GF-D8 (cell line): ENCODE measurements around the gene NAALADL2.
"Not testable (repeated sequence)": the region's sequence is repeated elsewhere in the genome, so short reads cannot be mapped to it uniquely, and the experiment has no call there.

ENCODE experiments used
- DNase-seq: peaks from one replicate; lab custom pipeline; 2025; lab: John Stamatoyannopoulos, UW

The NAALADL2 gene

GRCh38 chr3:175764722-175765121 lies 905.6 kb downstream of the NAALADL2 start:
- DNase-seq = no peak

- DNase-seq = no peak
Measured at GRCh38 chr3:175770426-175770825, 911.3 kb downstream of the NAALADL2 start.

DNA sequence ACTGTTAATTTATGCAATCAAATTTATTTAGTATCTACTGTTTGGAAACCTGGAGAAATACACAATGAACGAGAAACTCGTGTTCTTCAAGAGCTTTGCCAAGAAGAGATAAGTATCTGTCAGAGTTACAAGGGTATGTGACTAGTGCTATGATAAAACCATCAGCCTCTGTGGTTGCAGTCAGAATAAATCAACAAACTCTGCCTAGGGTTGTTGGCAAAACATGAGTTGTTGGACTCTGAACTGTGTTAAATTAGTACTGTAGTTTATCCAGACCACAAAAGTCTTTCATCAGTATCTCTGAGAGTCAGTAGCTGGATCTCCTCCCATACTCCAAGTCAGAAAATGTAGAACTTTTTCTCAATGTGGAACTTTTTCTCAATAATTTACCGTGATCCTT lies 918.4 kb downstream of the NAALADL2 start:
- DNase-seq = no peak

DNA sequence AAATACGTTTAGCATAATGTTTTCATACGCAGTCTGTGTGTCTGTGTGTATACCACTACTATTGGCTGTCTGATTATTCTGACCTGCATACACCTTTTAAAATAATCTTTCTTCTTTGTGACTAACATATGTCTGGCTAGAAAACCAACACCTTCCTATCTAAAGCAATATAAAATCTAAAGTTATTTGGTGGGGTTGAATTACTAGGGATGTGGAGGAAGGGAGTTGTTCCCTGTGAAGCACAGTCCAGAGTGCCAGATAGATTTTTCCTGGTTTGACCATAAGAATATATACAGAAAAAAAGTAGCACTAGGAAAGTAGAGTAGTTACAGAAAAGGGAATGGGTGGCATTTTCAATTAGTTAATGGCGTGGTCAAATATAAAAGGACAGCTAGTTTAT lies 918.8 kb downstream of the NAALADL2 start:
- DNase-seq = no peak

DNA sequence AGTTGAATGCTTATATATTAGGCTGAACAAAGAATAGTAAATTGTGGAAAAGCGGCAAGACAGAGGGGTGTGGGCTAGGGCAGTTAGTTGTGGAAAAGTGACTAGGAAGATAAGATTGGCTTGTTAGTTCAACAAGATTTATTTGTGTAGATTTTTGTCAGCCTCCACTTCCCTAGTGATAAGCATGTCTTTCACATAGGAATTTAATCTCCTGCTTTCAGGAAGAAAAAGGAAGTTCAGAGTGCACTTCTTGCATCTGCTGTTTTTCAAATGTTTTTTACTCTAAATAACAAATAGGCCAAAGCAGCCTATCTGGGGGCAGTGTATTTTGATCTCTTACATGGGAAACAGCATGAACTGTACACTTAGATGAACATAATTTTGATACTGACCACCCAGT lies 919.9 kb downstream of the NAALADL2 start:
- no peak for DNase-seq

GRCh38 chr3:175787109-175787508 lies 928.0 kb downstream of the NAALADL2 start:
- DNase-seq = not testable (repeated sequence)

- no peak for DNase-seq
Measured at GRCh38 chr3:175792245-175792644, 933.1 kb downstream of the NAALADL2 start.

GRCh38 chr3:175798326-175798725 lies 939.2 kb downstream of the NAALADL2 start:
- no peak for DNase-seq

DNA sequence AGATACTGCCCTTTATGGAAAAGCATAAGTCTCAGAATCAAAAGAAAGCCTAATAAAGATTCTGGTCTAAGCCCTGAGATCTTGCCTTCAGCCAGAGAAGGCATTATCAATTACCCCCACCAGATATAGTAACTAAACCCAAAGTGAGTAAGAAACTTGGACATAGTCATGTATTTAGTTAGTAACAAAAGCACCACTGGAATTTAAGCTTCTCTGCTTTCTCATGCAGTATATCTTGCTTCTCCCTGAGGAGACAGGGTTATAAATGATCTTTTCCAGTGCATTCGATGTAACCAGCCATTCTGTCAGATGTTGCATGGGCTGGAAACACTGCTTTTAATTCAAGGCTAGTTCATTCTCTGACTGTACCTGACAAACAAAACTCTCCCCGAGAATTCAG lies 946.7 kb downstream of the NAALADL2 start:
- no peak for DNase-seq

DNA sequence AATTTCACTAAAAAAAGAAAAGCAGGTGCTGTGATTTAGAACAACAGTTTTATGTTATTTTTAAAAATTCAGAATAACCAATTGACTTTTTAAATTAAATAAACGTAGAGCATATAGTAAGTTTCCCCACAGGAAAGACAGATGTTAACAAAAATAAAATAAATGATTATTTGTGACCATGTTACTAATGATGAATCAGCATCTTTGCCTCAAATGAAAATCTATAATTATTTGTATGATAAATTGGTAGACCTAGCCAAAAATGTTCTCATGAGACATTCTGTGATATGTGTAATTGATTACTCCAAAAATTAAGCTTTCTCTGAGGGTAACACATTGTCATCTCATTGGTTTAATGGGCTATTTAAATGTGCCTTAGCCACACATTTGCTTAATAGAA lies 948.0 kb downstream of the NAALADL2 start:
- DNase-seq = no peak

DNA sequence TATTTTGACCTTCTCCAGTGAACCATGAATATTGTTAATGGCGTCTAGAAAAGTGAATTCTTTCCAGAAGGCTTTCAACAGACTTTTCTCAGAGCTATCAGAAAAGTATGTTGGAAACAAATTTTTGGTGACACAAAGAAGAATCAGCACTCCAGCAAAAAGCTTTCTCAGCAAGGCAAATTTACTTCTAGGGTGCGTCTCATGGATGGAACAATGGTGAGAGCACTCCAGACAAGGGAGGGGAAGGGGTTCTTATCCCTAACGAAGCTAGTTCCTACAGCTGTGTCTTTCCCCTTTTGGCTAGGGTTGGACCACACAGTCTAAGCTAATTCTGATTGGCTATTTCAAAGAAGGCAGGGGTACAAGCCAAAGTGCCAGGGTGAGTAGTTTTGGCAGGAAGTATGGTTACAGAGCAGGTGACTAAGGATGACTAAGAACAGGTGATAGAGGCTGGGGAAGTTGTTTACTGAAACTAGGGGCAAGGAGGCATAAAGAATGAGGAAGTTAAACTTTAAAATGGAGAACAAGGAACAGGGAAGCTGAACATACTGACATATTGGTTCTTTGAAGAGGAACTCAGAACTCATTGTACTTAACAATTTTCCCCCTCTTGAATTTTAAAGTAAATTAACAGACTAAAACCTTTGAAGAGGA lies 959.8 kb downstream of the NAALADL2 start:
- no peak for DNase-seq

DNA sequence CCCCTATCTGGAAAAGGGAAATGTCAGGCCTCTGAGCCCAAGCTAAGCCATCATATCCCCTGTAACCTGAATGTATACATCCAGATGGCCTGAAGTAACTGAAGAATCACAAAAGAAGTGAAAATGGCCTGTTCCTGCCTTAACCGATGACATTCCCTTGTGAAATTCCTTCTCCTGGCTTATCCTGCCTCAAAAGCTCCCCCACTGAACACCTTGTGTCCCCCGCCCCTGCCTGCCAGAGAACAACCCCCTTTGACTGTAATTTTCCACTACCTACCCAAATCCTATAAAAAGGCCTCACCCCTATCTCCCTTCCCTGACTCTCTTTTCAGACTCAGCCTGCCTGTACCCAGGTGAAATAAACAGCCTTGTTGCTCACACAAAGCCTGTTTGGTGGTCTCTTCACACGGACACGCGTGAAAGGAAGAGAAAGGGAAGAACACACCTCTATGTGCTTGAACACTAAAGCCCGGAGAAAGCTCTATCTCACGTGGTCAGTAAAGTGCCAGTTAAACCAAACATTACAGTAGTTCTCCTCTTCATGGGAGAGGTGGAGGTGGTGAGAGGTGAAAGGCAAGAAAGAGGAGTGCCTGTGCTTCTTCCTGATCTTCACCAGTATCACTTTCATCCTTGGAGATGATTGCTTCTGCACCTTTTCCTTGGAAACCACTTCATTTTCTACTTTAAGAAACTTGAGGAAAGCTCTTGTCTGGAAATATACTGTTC lies 963.8 kb downstream of the NAALADL2 start:
- not testable (repeated sequence) for DNase-seq

DNA sequence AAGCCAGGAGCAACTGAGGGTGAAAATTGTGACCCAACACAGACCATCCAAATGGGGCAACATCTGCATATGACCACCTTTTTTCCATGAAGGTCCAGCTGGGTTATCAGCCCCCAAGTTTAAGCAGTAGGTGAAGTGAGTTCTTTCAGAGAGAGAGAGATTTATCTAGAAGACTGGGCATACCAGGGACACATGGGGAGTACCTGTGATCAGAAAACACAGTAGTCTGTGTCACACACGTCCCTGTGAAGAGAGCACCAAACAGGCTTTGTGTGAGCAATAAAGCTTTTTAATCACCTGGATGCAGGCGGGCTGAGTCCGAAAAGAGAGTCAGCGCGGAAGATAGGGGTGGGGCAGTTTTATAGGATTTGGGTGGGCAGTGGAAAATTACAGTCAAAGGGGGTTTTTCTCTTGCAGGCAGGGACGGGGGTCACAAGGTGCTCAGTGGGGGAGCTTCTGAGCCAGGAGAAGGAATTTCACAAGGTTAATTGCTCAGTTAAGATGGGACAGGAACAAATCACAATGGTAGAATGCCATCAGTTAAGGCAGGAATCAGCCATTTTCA lies 966.0 kb downstream of the NAALADL2 start:
- not testable (repeated sequence) for DNase-seq

DNA sequence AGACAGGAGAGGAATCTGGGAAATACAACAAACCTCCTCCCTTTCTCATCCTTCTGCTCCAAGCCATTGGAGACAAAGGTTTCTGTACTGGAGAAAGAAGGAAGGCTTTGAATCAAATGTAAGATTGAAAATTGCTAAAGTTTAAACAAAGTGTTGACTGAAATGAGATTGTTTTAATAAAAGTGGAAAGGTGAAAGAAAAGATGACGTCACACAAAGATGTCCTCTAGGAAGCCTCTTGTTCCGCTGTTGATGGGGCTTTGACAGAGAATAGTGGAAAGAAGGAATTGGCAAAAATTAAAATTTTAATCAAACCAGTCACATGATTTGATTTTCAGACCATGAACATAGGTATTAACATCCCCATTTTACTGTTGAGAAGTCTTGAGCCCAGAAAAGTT lies 967.6 kb downstream of the NAALADL2 start:
- DNase-seq = no peak

DNA sequence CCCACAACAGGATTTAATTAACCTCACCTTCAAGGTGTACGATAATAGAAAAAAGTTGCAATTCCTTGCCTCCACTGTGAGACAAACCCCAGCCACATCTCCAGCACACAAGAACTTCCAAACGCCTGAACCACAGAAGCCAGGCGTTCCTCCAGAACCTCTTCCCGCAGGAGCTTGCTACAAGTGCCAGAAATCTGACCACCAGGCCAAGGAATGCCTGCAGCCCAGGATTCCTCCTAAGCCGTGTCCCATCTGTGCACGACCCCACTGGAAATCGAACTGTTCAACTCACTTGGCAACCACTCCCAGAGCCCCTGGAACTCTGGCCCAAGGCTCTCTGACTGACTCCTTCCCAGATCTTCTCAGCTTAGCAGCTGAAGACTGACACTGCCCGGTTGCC lies 970.7 kb downstream of the NAALADL2 start:
- DNase-seq = not testable (repeated sequence)

DNA sequence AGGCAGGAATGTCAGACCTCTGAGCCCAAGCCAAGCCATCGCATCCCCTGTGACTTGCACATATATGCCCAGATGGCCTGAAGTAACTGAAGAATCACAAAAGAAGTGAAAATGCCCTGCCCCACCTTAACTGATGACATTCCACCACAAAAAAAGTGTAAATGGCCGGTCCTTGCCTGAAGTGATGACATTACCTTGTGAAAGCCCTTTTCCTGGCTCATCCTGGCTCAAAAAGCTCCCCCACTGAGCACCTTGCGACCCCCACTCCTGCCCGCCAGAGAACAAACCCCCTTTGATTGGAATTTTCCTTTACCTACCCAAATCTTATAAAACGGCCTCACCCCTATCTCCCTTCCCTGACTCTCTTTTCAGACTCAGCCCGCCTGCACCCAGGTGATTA lies 976.6 kb downstream of the NAALADL2 start:
- DNase-seq = not testable (repeated sequence)

DNA sequence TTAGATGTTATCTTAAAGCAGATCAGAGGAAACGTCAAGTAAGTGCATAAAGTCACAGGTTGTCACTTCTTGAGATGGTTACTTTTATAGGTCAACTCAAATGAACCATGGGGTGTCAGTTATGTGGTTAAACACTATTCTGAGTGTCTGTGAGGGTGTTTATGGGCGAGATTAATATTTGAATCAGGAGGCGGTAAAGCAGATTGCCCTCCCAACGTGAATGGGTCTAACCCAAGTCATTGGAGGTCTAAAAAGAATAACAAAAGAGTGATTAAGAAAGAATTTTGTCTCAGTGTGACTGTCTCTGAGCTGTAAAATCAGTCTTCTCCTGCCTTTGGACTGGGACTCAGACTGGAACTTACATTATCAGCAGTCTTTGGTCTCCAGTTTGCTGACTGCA lies 977.5 kb downstream of the NAALADL2 start:
- DNase-seq = no peak

GRCh38 chr3:175837962-175838361 lies 978.8 kb downstream of the NAALADL2 start:
- no peak for DNase-seq

DNA sequence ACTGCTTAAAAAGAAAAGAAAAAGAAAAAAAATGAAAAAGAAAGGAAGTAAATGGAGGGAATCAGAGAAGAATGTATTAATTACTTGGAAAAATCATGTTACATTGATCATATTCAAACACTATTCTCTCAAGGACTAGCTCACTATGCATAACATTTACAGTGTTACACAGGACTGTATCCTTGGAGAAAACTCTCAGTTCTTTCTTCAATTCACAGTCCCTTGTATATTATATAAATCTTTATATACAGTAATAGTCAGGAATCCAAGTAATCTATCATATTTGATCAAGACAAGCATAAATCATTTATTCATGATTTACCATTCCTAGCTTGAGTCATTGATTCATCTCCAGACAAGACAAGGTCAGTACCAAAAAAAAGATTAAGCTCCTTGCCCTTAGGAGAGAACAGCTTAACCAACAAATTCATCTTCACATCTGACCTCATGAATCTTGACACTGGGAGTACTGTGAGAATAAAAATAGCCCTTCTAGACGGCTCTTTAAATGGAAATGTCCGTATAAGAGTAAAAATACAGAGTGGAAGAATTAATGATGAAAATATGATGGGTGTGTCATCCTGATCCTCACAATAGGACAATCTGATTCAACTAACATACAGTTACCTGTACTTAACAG lies 980.4 kb downstream of the NAALADL2 start:
- DNase-seq = no peak

- DNase-seq = no peak
Measured at GRCh38 chr3:175851541-175851940, 992.4 kb downstream of the NAALADL2 start.

DNA sequence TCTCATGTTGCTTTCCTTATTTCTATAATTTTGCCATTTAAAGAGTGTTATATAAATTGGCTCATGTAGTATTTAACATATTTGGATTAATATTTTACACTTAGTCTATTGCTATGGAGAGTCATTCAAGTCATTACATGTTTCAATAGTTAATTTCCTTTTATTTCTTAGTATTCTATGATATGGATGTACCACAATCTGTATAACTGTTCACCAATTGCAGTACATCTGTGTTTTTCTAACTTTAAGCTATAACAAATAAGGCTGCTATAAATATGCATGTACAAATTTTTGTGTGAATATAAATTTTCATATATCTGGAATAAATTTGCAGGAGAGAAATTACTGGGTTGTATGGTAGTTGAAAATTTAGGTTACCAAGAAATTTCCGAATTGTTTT lies 993.4 kb downstream of the NAALADL2 start:
- no peak for DNase-seq

DNA sequence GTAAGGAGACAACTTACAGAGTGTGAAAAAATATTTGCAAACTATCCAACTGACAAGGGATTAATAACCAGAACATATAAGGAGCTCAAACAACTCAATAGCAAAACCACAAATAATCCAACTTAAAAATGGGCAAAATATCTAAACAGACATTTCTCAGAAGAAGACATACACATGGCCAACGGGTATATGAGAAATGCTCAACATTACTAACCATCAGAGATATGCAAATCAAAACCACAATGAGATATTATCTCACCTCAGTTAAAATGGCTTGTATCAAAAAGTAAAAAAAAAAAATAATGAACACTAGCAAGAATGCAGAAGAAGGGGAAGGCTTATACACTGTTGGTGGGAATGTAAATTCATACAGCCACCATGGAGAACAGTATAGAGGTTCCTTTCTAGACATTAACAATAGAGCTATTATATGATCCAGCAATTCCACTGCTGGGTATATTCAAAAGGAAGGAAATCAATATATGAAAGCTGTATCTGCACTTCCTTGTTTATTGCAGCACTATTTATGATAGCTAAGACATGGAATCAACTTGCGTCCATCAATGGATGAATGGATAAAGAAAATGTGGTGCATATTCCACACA lies 998.6 kb downstream of the NAALADL2 start:
- no peak for DNase-seq
